Hematopoietic multipotent progenitor cell treated with erythropoietin and hydrocortisone succinate and interleukin-3 and kit ligand, for 17 days (in vitro differentiated cells): ENCODE data around the gene MTA1.

Experiments used
- DNase-seq: peaks from one replicate; pipeline ENCODE4 v3.0.0-alpha.2; 2015; ENCODE audit warnings: low spot score

The MTA1 gene

DNA sequence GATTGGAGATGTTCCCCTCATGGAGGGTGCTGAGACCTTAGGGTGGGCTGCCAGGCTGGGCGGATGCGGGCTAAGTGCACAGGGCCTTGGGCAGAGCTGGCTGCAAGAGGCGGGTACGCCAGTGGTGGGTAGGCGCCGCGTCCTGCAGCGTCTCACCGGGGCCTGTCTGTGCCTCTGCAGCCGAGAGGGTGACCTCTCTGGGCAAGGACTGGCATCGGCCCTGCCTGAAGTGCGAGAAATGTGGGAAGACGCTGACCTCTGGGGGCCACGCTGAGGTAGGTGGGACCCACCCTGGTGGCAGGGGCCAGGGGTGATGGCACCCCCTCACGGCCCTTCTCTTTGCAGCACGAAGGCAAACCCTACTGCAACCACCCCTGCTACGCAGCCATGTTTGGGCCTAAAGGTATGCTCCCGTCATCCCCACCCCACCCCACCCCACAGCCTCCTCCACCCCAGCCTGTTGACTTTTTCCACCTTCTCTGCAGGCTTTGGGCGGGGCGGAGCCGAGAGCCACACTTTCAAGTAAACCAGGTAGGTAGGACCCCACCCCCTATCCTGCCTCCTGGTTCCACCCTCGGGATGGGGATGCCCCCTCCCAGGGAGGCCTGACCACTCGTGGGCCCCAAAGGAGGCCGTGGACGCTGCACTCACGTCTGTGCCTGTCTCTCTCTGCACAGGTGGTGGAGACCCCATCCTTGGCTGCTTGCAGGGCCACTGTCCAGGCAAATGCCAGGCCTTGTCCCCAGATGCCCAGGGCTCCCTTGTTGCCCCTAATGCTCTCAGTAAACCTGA is 68.6 kb downstream of the MTA1 start:
- DNase-seq, result no peak

DNA sequence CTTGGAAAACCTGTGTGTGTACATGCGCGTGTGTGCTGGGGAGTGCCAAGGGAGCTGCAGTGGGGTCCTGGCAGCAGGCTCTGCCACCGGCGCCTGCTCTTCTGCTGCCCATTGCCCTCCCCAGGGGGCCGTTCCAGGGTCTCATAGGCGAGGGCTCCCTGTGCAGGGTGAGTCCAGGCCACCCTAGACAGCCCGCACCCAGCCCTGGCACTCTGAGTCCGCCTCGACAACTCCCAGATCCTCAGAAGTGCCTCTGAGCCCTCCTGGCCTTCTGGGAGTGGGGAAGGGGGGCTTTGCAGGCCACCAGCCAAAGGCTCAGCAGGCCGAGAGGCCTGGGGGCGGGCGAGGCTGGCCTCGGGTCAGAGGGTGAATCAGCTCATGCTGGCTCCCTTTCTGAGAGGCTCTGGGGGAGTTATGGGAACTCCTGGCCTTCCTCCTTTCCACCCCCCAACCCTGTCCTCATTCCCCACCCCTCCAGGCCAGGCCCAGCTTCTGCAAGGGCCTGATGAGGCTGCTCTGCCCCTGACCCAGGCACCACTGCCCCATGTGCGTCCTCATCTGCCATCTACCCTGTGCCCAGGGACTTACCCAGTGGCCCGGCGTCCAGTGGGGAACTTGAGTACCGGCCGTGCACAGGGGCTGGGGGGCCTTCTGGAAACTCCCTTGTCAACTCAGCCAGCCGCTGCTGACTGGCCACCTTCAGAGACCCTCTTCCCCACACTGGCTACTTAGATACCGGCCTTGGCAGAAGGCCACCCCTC is 69.3 kb downstream of the MTA1 start:
- DNase-seq, result no peak

DNA sequence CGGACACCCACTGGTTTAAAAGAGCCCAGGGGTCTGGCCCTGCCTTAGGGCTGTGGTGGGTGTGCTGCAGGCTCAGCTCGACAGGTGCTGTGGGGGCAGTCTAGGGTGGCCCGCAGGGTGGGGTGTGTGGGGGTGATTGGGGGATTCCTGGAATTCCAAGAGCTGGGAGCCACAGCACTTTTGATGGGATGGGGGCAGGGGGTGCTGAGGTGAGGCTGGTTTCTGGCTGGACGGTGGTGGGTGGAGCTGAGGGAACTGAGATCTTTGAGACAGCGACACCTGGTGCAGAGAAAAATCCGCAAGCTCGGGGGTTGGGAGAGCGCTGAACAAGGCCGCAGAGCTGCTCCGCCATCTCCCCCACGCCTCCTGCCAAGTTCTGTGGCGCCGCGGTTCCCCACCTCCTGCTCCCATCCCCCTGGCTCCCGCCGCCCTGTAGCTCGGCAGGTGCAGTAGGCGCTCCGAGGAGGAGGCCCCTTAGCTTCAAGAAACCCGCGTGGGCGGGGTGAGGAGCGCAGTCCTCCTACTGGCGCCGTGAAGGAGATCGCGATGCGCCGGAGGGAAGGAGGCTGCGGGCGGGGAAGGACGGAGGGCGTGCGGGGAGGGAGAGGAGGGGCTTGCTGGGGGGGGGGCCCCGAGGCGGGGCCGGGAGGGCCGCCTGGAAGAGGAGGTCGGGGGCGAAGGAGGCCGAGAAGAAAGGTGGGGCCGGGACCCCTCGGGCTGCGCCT is 70.1 kb downstream of the MTA1 start:
- DNase-seq, result peak; percentile 80

DNA sequence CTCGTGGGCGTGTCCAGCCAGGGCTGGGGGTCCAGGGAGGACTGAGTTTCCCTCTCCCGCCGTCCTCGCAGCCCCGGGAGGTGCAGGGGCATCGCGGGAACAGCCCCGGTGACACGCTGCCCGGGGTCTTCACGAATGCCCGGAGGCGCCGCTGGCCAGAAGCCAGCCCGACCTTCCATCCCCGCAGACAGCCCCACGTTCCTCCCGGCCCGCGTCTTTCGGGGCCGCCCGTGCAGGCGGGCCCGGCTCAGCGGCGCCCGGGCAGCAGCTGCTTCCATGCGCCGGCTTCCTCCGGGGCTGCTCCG is 70.6 kb downstream of the MTA1 start:
- DNase-seq, result no peak

DNA sequence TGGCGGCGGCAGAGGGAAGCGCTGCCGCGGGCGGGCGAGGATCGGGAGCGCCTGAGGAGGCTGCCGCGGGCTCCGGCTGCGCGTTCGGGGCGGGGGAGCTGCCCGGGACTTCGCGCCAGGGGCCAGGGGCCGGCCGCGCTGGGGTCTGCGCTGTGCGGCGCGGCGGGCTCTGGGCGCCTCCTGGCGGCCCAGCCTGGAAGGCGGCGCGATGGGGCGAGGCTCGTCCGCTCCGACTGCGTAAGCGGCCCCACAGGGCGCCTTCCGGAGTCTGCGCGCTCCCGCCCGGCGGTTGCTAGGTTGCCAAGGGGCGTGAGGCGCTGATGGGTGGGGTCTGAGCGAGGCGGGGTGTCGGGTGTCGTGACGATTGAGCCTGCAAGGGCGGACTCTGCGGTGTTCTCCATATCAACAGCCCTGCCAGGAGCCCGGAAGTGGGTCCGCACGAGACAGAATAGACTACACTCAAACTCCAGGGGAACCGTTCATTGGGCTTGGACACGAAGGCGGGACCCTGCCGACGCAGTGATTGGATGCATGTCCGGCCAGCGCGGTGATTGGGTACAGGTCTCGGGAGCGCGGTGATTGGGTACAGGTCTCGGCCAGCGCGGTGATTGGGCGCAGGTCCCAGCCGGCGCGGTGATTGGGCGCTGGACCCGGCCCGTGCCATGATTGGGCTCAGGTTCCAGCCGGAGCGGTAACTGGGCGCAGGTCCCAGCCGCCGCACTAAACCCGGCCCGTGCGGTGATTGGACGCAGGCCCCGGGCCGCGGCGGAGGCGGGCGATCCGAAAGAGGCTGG is 71.1 kb downstream of the MTA1 start, which contains the start of gene TEDC1:
TSS of gene TEDC1 (plus strand) at position 675 of the 794 bp plus-strand sequence. CDS start 130 bp downstream, outside the sequence.
- peak; percentile 99 for DNase-seq

DNA sequence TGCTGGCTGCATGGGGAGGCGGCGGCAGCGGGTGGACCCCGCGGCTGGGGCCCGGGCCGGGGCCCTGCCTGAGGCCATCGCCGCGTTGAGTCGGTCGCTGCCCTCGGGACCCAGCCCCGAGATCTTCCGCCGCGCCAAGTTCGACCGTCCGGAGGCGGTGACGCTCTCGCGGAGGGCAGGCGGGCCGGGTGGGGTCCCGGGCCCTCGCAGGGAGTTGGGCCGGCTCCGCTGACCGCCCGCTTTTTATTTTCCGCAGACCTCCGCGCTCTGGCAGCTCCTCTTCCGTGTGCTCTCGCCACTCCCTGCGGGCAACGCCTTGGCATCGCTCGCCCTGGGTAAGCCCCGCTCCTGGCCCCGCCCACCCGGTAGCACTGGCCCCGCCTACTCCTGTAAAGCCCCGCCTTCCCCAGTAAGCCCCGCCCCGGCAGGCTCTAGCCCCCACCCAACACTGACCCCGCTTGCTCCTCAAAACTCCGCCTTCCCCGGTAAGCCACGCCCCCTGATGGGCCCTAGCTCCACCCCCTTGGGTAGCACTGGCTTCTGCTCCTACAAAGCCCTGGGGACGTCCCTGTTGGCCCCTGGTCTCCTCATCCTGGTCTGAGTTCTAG is 71.8 kb downstream of the MTA1 start:
- peak; percentile 92 for DNase-seq

DNA sequence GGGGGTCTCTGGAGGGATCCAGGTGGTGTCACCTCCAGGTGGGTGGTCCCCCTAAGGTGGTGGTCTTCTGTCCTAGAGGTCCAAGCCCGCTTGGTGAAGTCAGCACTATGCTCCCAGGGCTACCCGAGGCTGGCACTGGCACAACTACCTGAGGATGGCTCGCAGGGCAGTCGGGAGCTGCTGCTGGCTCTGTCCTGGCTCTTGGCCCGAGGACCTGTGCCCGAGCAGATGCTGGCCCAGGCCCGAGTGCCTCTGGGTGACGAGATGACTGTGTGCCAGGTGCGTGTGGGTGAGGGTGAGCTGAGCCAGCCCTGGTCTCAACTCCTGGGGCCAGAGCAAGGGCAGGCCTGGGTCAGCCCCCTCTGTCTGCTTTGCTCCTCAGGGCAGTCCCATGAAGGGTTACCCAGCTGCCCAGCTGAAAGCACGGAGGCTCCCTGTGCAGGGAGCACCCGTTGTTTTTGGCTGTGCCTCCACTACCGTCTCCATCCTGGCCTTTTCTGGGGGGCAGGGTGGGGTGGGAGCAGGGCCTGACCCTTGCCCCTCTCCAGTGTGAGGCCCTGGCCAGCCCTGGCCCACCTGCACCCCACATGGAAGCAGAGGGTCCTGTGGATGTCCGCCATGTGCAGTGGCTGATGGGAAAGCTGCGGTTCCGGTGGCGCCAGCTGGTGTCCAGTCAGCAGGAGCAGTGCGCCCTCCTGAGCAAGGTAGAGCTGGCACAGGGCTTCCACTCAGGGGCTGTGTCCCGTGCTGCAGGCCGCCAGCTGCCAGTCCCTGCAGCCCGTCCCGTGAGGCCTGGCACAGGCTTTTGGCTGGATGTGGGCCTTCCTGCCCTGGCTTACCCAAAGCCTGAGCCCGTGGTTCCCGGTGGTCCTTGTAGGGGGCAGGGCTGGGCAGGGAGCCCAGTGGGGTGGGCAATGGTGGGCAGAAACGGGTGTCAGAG is 72.7 kb downstream of the MTA1 start:
- DNase-seq, result no peak

DNA sequence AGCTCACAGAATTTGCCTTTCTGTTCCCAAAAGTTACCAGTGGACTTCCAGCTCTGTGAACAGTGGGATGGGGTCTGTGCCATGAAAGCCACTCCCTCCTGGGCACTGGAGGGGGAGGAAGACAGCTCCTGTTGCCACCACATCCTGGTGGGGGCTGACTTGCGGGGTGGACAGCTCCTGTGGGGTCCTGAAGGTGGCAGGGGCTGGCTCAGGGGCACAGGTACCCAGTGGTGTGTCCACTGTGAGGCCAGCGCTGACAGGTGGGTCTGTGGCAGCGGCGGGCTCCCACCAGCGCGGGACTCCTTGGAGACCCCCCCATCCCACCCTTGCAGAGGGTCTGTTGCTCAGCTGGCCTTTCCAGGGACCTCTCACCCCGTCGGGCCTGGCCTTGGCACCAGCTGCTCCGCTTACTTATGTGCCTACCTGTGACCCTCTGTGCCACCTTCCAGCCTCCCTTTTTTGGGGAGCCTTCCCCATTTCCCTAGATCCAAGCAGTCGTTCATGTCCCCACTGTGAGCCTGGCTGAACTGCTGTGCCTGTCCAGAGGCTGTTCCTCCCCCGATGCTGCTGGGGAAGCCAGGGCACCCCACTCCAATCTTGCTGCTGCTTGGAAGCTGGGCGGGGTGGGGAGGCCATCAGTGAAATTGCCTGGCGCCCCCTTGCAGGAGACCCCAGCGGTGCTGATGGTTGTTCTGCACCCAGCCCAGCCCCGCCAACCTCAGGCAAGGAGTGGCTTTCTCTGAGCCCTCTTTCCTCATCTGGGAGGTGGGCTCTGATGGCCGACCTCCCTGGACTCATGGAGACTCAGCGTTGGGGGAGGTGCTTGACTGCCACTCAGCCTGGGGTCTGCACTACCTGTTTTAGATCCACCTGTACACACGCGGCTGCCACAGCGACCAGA is 73.6 kb downstream of the MTA1 start:
- DNase-seq, result no peak

DNA sequence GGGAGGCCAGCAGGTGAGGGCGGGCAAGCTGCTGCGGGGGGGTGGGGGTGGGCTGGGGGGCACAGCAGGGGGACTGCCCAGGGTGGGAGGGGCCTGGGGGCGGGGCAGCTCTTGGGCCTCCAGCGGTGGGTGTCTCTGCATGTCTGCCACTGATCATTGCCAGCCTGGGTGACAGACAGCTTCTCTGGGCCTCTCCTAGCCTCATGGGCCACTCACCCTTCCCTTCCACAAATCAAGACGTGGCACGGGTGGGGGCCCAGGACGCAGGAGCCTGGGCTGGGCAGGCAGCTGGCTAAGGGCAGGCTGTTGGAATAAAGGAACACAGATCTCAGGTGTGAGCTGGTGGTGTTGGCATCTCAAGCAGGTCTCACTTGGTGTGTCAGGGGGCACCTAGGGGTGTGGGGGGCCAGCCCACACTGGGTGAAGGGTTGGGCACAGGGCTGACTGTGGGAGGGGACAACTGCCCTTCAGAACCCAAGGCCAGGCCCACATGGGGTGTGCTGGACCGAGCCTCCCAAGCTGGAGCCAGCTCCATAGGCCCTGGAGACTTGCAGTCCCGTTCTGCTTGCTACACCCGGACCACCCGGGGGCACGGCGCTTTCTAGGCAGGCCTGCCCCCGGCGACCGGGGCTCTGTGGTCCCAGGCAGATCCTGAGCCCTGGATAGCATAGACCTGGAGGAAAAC is 74.4 kb downstream of the MTA1 start:
- no peak for DNase-seq

DNA sequence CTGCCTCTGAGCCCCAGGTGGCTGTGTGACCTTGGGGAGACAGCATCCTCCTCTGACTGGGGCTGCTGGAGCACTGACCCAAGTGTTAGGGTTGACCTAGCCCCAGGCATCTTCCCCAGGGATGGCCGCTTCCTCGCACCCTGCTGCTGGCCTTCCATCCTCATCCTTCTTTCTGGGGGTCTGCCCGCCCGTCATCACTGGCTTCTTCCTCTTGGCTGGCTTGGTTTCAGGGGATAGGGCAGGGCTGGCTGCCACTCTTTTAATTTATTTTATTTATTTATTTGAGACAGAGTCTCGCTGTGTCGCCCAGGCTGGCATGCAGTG is 74.9 kb downstream of the MTA1 start:
- no peak for DNase-seq

DNA sequence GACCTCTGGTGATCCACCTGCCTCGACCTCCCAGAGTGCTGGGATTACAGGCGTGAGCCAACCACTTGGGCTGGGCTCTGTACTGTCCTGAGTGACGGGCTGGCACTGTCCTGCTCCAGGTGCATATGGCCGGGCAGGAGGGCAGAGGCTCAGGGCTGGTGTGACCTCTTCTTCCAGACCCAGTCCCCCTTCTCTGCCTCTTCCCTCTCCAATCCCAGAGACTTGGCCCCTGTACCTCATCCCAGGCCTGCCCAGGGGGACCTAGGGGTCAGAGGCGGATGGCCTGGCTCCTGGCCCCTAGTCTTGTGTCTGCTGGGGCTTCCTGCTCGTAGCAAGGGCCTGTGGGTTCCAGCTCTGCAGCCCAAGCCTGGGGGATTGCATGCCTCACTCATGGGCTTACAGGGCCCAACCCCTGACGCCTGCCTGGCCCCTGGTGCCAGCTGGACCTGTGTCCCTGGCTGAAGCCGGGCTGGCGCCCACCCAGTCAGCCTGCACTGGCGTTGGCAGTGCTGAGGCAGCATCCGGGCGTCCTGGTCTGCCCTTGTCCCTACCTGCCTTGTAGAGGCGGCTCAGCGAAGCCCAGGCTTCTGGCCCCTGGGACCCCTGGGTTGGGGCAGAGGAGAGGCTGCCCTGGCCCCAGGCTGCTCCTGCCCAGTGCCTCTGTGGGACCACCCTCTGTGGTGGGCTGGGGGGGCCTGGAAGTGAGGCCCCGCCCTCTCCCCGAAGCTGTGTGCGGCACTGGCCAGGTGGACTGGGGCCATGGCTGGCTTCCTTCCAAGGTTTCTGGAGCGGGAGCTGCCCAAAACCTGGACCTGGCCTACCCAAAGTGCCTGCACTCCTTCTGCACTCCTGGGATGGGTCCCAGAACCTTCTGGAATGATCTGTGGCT is 75.7 kb downstream of the MTA1 start:
- no peak for DNase-seq

DNA sequence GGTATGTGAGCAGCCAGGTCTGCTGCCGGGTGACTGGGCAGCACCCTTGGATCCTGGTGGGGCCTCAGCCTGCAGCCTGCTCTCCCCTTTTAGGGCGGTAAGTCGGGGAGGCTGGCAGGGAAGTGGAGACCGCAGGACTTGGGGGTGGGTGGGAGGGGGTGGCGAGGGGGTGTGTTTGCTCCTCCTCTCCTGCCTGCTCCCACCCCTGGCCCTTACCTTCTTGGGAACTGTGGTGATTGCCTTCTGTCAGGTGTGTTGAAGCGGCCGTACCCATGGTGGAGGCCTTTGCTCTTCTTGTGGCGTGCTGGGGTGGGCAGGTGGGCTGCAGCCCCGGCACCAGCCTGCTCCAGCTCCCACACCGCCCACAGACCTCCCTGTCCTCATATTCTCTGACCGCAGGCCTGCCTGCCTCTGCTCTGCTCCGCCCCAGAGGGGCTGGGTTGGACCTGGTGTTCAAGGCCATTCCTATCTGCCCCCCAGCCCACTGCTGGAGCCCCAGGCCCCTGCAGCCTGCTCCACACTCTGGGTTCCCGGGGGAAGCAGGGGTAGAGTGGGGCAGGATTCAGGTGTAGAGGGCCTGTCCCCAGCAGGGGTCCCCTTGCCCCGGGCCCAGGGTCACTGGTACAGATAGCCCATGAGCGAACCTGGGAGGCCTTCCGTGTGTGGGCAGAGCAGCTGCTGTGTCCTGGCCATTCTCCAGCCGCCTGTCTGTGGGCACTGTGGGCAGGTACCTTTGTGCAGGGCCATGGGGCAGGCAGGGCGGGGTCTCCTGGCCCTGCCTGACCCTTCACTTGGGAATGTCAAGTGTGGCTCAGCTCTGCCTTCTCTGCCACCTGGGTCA is 76.6 kb downstream of the MTA1 start:
- DNase-seq, result no peak

DNA sequence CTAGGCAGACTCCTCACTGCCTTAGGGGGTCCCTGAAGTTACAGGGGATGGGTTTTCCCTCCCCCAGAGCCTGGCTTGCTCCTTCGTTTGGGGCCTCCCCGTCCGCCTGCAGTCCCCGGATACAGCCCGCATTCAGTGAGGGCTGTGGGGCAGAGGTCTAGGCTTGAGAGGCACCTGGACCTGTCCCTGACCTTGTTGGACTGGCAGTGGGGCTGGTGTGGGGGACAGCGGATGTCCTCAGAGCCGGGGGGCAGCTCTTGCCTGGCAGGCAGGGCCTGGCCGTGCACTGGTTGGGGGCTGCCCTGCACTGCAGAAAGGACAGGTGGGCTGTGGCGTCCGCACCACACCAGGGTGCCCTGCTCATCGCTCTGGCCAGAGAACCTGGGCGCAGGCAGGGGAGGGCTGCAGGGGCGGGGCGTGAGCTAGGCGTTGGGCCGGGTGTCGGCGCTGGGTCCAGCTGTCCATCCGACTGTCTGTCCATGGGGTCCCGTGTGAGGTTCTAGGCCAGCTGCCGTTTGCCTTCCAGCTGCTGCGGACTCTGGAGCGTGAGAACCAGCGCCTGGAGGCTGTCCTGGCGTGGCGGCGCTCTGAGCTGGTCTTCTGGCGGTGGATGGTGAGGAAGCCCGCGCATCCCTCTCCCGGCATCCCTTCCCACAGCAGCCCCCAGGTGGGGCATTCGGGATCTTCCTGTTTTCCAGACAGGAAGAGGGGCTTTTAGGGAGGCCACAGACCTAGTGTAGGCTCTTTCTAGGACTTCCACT is 77.4 kb downstream of the MTA1 start:
- no peak for DNase-seq

DNA sequence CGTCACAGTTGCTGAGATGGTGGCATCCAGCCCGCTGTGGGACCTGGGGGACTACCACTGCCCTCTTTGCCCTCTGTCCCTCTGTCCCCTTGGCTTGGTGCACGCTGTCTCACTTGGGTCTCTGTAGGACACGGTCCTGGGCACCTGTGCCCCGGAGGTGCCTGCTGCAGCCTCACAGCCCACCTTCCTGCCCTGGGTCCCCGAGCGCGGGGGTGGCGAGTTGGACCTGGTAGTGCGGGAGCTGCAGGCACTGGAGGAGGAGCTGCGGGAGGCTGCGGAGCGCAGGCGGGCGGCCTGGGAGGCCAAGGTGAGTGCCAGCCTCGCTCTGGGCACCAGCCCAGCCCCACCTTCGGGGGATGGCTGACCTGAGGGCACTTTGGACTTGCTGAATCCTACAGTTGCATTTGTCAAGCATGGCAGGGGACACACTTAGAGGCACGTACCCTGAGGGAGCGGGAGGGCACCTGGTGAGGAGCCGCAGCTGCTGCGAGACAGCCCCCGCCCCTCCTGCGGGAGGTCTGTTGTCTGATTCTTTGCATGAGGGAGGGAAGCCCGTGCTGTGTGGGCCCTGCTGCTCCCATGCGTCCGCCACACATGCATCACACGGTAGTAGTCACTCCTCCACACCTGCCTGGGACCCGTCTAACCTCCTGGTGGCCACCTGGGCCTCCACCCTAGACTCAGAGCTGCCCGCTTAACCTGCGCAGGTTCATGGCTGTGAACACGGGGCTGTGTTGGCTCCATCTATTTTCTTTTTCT is 78.2 kb downstream of the MTA1 start:
- DNase-seq, result no peak

DNA sequence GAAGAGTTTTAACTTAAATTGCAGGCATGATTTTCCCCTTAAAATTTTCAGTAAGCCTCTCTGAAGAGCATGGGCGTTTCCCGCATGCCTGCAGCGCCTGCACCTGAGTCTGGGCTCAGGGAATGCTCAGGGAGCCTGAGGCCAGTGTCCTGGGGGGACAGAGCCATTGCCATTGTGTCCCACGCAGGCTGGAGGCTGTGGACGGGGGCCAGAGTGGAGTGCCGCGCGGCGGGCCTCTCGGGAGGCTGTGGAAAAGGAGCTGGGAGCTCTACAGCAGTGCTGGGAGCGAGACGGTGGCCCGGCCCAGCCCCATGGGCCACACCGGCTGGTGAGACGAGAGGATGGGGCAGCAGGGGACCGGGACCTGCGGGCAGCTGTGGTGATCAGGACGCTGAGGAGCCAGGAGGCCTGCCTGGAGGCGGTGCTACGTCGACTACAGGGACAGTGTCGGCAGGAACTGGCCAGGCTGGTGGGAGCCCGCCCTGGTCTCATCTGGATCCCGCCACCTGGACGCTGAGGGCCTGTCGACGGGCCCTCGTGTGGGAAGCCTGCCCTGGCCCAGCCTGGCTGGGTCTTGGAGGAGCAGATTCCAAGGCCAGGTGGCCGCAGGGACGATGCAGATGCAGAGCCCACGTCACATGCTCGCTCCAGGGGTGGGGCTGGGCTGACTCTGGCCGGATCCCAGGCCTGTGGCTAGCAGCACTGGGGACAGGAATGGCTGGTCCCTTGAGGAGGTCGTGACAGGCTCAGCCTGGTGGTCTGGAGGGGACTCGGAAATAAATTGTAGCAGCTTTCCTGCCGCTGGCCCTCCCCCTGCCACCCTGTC is 79.0 kb downstream of the MTA1 start:
- no peak for DNase-seq
